ENCODE results near the gene VAV3.
"Not testable (repeated sequence)": the region's sequence is repeated elsewhere in the genome, so short reads cannot be mapped to it uniquely, and the experiment has no call there.

VAV3 gene

DNA sequence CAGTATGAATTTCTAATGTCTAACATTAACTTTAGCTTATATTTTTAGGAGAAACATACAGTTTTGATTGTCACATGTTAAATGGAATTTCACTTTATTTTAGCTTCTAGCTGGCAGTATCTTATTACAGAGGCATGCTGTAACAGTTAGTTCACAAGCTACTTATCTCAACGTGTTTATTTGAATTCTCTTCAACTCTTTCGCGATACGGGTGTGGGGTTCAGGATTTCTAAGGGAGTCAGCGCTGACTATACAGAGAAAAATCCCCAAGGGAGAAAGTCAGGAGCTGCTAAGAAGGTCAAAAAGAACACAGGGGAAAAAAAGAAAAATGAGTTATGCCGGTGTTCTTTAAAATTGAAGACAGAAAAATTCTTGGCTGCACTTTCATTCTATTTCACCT lies 296.2 kb downstream of the VAV3 start:
- ATAC-seq (replicated peaks; ENCODE audit: extremely low read depth, poor library complexity, severe bottlenecking) (no peak), DNase-seq (ENCODE audit: low spot score in 2 of 2) (no peak)
- H3K4me1 Mint-ChIP-seq: peaks cover 5% of the 10 kb centered on the region
- H3K36me3 Mint-ChIP-seq (ENCODE audit: insufficient read depth): peaks cover 3% of the 10 kb centered on the region
- no peak overlapping the region for H3K4me3 Mint-ChIP-seq
- H3K9me3 Mint-ChIP-seq: no peaks in the 10 kb centered on the region
- H3K27me3 Mint-ChIP-seq: no peaks in the 10 kb centered on the region
- no peak overlapping the region for H3K27ac Mint-ChIP-seq (ENCODE audit: low read depth)

DNA sequence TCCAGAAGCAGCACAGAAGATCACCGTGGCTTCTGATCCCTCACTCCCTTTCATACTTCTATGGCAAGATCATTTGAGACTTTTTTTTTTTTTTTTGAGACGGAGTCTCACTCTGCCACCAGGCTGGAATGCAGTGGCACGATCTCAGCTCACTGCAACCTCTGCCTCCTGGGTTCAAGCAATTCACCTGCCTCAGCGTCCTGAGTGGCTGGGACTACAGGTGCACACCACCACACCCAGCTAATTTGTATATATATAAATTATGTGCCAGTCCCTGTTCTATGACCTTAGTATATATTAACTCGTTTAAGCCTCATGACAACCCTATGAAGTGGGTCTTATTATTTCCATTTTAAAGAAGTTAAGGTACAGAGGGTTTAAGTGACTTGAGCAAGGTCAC lies 298.5 kb downstream of the VAV3 start:
- ATAC-seq (replicated peaks; ENCODE audit: extremely low read depth, poor library complexity, severe bottlenecking): no peak
- Mint-ChIP-seq H3K27ac (ENCODE audit: low read depth) (no peak overlapping the region), H3K36me3 (ENCODE audit: insufficient read depth) (peaks cover 7% of the 10 kb centered on the region), H3K4me3 (no peak overlapping the region), H3K4me1 (no peaks in the 10 kb centered on the region), H3K9me3 (no peaks in the 10 kb centered on the region), H3K27me3 (no peaks in the 10 kb centered on the region)
- DNase-seq (ENCODE audit: low spot score in 2 of 2): no peak

DNA sequence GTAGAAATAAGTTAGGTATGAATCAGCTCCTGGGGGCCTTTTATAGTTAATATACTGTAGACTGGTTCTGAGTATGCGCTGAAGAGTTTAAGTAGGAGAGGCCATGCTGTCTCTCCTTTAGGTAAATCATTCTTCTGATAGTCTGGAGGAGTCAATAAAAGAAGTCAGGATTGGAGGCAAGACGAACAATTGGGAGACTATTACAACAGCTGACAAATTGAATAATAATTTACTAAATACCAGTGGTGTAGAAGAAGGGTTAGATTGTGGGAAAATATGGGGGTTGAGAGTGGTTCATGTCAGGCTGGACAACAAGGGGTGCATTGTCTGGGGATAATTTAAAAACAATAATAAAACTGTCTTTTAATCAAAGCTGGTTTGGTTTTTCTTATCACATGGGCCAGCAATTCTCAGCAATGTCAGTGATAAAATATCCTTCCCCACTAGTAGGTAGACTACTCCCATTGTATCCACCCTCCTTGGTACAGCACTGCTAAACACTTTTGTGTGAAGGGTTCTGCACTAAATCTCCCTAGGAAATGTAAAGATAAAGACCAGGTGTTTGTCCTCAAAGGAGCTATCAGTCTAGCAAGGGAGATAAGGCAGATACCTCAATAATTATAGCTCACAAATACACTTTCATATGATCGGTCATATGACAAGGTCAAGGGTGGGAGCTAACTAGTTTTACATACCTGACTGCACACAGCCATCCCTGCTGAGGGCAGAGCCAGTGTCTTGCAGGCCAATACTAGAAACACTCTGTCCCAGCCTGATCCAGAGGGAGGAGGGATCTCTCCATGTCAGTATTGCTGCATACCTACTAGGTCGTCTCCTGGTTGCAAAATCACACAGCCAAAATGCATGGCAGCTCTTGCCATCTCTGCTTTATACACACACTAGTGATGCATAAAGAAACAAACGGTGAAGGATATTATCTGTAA lies 299.7 kb downstream of the VAV3 start:
- DNase-seq (ENCODE audit: low spot score in 2 of 2) (no peak), ATAC-seq (replicated peaks; ENCODE audit: extremely low read depth, poor library complexity, severe bottlenecking) (no peak)
- Mint-ChIP-seq H3K4me3 (no peak overlapping the region), H3K36me3 (ENCODE audit: insufficient read depth) (peaks cover 7% of the 10 kb centered on the region), H3K9me3 (no peaks in the 10 kb centered on the region), H3K27ac (ENCODE audit: low read depth) (no peak overlapping the region), H3K27me3 (no peaks in the 10 kb centered on the region), H3K4me1 (no peaks in the 10 kb centered on the region)

GRCh38 chr1:107662971-107663370 lies 302.0 kb downstream of the VAV3 start:
- Mint-ChIP-seq H3K9me3 (no peaks in the 10 kb centered on the region), H3K4me3 (no peak overlapping the region), H3K4me1 (no peaks in the 10 kb centered on the region), H3K36me3 (ENCODE audit: insufficient read depth) (peaks cover 7% of the 10 kb centered on the region), H3K27me3 (no peaks in the 10 kb centered on the region), H3K27ac (ENCODE audit: low read depth) (no peak overlapping the region)
- DNase-seq (ENCODE audit: low spot score in 2 of 2): no peak
- no peak for ATAC-seq (replicated peaks; ENCODE audit: extremely low read depth, poor library complexity, severe bottlenecking)

- Mint-ChIP-seq H3K4me3 (no peak overlapping the region), H3K4me1 (no peaks in the 10 kb centered on the region), H3K36me3 (ENCODE audit: insufficient read depth) (peaks cover 7% of the 10 kb centered on the region), H3K27ac (ENCODE audit: low read depth) (no peak overlapping the region), H3K27me3 (no peaks in the 10 kb centered on the region), H3K9me3 (no peaks in the 10 kb centered on the region)
- no peak for ATAC-seq (replicated peaks; ENCODE audit: extremely low read depth, poor library complexity, severe bottlenecking)
- no peak for DNase-seq (ENCODE audit: low spot score in 2 of 2)
Measured at GRCh38 chr1:107661158-107661557, 303.8 kb downstream of the VAV3 start.

GRCh38 chr1:107659961-107660360 lies 305.0 kb downstream of the VAV3 start:
- DNase-seq (ENCODE audit: low spot score in 2 of 2): no peak
- no peak for ATAC-seq (replicated peaks; ENCODE audit: extremely low read depth, poor library complexity, severe bottlenecking)
- Mint-ChIP-seq H3K4me1 (no peaks in the 10 kb centered on the region), H3K36me3 (ENCODE audit: insufficient read depth) (peaks cover 5% of the 10 kb centered on the region), H3K9me3 (no peaks in the 10 kb centered on the region), H3K27ac (ENCODE audit: low read depth) (no peak overlapping the region), H3K27me3 (no peaks in the 10 kb centered on the region), H3K4me3 (no peak overlapping the region)

DNA sequence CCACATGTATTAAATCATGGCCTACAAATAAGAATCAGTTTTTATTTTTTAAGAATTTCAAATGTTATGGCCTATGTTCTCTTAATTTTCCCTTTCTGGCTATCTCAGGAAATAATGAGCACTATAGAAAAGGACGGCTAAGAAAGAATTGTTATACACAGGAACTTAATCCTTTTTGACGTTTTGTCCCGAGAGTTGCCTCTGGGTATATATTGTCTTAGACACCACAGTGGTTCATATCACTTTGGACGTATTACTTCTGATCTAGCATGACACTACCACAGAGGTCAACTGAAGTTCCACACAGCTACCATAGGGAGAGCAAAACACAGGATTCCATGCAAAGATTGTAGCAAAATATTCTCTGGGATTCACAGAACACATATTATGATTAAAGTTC lies 307.6 kb downstream of the VAV3 start:
- no peak overlapping the region for H3K27ac Mint-ChIP-seq (ENCODE audit: low read depth)
- DNase-seq (ENCODE audit: low spot score in 2 of 2) (no peak), ATAC-seq (replicated peaks; ENCODE audit: extremely low read depth, poor library complexity, severe bottlenecking) (no peak)
- H3K4me1 Mint-ChIP-seq: no peaks in the 10 kb centered on the region
- no peaks in the 10 kb centered on the region for H3K9me3 Mint-ChIP-seq
- H3K36me3 Mint-ChIP-seq (ENCODE audit: insufficient read depth): peaks cover 2% of the 10 kb centered on the region
- no peak overlapping the region for H3K4me3 Mint-ChIP-seq
- no peaks in the 10 kb centered on the region for H3K27me3 Mint-ChIP-seq

- no peaks in the 10 kb centered on the region for H3K9me3 Mint-ChIP-seq
- H3K27ac Mint-ChIP-seq (ENCODE audit: low read depth): no peak overlapping the region
- ATAC-seq (replicated peaks; ENCODE audit: extremely low read depth, poor library complexity, severe bottlenecking): no peak
- no peak for DNase-seq (ENCODE audit: low spot score in 2 of 2)
- peaks cover 13% of the 10 kb centered on the region for H3K4me1 Mint-ChIP-seq
- H3K4me3 Mint-ChIP-seq: no peak overlapping the region
- no peaks in the 10 kb centered on the region for H3K27me3 Mint-ChIP-seq
- no peaks in the 10 kb centered on the region for H3K36me3 Mint-ChIP-seq (ENCODE audit: insufficient read depth)
Measured at GRCh38 chr1:107653765-107654164, 311.2 kb downstream of the VAV3 start.

DNA sequence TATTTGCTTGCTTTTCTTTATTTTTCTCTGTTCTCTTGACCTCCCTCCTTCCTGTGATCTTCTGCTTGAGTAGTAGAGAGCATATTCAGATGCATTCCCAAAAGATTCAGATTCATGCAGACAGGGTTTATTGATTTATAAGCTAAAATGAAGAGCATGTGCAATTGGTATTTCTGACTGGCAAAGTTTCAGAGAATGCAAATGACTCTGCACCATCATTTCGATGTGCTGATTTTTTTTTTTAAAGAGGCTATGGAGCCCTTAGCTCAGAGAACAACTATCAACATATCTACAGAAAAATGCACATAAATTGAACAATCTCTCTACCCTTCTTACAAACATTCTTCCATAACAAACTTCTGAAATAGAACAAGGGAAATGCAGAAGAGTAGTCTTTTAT lies 312.0 kb downstream of the VAV3 start:
- no peak for DNase-seq (ENCODE audit: low spot score in 2 of 2)
- Mint-ChIP-seq H3K36me3 (ENCODE audit: insufficient read depth) (peaks cover 2% of the 10 kb centered on the region), H3K27me3 (no peaks in the 10 kb centered on the region), H3K9me3 (no peaks in the 10 kb centered on the region), H3K4me1 (peaks cover 14% of the 10 kb centered on the region), H3K27ac (ENCODE audit: low read depth) (no peak overlapping the region), H3K4me3 (no peak overlapping the region)
- ATAC-seq (replicated peaks; ENCODE audit: extremely low read depth, poor library complexity, severe bottlenecking): no peak

DNA sequence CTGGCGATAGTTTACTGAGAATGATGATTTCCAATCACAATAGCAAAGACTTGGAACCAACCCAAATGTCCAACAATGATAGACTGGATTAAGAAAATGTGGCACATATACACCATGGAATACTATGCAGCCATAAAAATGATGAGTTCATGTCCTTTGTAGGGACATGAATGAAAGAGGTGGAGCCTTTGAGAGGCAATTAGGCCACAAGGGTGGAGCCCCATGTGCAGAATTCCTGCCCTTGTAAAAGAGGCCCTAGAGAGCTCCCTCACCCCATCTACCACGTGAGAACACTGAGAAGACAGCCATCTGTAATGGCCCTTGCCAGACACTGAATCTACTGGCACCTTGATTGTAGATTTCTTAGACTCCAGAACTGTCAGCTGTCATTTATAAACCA lies 314.2 kb downstream of the VAV3 start:
- H3K9me3 Mint-ChIP-seq; H3K4me3 Mint-ChIP-seq; DNase-seq (ENCODE audit: low spot score in 2 of 2); H3K27me3 Mint-ChIP-seq; H3K36me3 Mint-ChIP-seq (ENCODE audit: insufficient read depth); H3K27ac Mint-ChIP-seq (ENCODE audit: low read depth); ATAC-seq (replicated peaks; ENCODE audit: extremely low read depth, poor library complexity, severe bottlenecking): not testable (repeated sequence)
- H3K4me1 Mint-ChIP-seq: peaks cover 14% of the 10 kb centered on the region

GRCh38 chr1:107649023-107649422 lies 316.0 kb downstream of the VAV3 start:
- Mint-ChIP-seq H3K4me1 (peaks cover 18% of the 10 kb centered on the region), H3K27ac (ENCODE audit: low read depth) (peak overlapping the region; percentile 0), H3K9me3 (no peaks in the 10 kb centered on the region), H3K27me3 (no peaks in the 10 kb centered on the region), H3K36me3 (ENCODE audit: insufficient read depth) (peaks cover 2% of the 10 kb centered on the region), H3K4me3 (no peak overlapping the region)
- DNase-seq (ENCODE audit: low spot score in 2 of 2) (no peak), ATAC-seq (replicated peaks; ENCODE audit: extremely low read depth, poor library complexity, severe bottlenecking) (peak; percentile 90)

- Mint-ChIP-seq H3K27ac (ENCODE audit: low read depth) (no peak overlapping the region), H3K9me3 (no peaks in the 10 kb centered on the region), H3K27me3 (no peaks in the 10 kb centered on the region), H3K4me1 (peaks cover 21% of the 10 kb centered on the region), H3K4me3 (no peak overlapping the region), H3K36me3 (ENCODE audit: insufficient read depth) (peaks cover 2% of the 10 kb centered on the region)
- ATAC-seq (replicated peaks; ENCODE audit: extremely low read depth, poor library complexity, severe bottlenecking) (no peak), DNase-seq (ENCODE audit: low spot score in 2 of 2) (no peak)
Measured at GRCh38 chr1:107648071-107648470, 316.9 kb downstream of the VAV3 start.

DNA sequence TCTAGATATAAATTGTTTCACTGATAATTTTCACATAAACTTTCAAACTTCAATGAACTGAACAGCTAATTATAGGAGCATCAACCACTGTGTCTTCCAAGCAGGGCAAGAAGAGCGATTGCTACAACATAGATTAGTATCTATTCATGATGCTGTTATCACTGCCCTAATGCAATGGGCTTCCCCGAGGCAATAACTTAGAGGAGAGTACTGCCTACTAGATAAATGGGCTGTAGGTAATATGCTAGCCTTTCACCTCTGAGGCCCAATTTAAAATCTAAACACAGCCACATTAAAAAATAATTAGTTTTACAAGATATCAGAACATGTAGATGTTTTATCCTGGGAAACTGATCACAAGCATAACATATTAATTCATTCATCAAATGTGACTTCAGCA lies 318.0 kb downstream of the VAV3 start:
- DNase-seq (ENCODE audit: low spot score in 2 of 2) (no peak), ATAC-seq (replicated peaks; ENCODE audit: extremely low read depth, poor library complexity, severe bottlenecking) (no peak)
- H3K36me3 Mint-ChIP-seq (ENCODE audit: insufficient read depth): peaks cover 4% of the 10 kb centered on the region
- H3K4me1 Mint-ChIP-seq: peaks cover 21% of the 10 kb centered on the region
- no peaks in the 10 kb centered on the region for H3K27me3 Mint-ChIP-seq
- no peaks in the 10 kb centered on the region for H3K9me3 Mint-ChIP-seq
- no peak overlapping the region for H3K27ac Mint-ChIP-seq (ENCODE audit: low read depth)
- no peak overlapping the region for H3K4me3 Mint-ChIP-seq

Data from central memory CD8-positive, alpha-beta T cell (primary cell).